ENCODE results near the gene RNASEL.

- TF ChIP-seq, protein P1, sequence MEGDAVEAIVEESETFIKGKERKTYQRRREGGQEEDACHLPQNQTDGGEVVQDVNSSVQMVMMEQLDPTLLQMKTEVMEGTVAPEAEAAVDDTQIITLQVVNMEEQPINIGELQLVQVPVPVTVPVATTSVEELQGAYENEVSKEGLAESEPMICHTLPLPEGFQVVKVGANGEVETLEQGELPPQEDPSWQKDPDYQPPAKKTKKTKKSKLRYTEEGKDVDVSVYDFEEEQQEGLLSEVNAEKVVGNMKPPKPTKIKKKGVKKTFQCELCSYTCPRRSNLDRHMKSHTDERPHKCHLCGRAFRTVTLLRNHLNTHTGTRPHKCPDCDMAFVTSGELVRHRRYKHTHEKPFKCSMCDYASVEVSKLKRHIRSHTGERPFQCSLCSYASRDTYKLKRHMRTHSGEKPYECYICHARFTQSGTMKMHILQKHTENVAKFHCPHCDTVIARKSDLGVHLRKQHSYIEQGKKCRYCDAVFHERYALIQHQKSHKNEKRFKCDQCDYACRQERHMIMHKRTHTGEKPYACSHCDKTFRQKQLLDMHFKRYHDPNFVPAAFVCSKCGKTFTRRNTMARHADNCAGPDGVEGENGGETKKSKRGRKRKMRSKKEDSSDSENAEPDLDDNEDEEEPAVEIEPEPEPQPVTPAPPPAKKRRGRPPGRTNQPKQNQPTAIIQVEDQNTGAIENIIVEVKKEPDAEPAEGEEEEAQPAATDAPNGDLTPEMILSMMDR (conservative IDR thresholded peaks at IDR 0.05 in 1 of 2, IDR thresholded peaks at IDR 0.05 in 1 of 2; ENCODE audit: low read depth in 1 of 2, low read length in 2 of 2) = peak; percentile 14 to 24
- TF ChIP-seq EZH2 (IDR thresholded peaks at IDR 0.05; ENCODE audit: low read length, missing control alignments) = no peak
Observed at GRCh38 chr1:182599339-182599738, 10.3 kb upstream of the RNASEL start.

Measured in fibroblast of lung (primary cell).